ENCODE results near the gene DLG5. TPM values are rescaled to one million over a fixed set of nuclear protein-coding genes. Genes with fewer than 3 reads are reported as not detected.

DLG5 gene
- total and polyA plus RNA-seq, 2 donors (not counting 1 experiment from before 2014, with no cell fraction given): 0.51 to 0.54 TPM

DNA sequence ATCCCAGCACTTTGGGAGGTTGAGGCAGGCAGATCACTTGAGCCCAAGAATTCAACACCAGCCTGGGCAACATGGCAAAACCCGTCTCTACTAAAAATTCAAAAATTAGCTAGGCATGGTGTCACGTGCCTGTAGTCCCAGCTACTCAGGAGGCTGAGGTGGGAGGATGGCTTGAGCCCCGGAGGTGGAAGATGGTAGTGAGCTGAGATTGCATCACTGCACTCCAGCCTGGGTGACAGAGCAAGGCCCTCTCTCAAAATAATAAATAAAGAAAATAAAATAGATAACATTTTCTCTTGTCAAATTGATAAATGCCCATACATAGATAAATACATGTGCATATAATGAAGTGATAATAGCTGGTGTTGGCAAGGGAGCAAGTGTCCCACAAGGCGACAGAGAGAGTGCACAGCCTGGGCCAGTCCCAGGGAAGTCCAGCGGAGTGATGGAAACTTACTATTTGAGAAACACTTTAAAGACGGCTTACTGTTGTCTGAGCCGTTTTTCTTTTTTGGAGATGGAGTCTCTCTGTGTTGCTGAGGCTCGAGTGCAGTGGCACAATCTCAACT is 33.4 kb upstream of the DLG5 start:
- H3K27me3 ChIP-seq (replicated peaks in 1 of 4; ENCODE audit: control extremely low read depth in 1 of 4, control insufficient read depth in 3 of 4, insufficient read depth in 4 of 4, low read length in 3 of 4): no peaks in the 10 kb centered on the region
- no peaks in the 10 kb centered on the region for H3K4me1 Mint-ChIP-seq
- no peak overlapping the region for H2AFZ ChIP-seq (ENCODE audit: insufficient read depth, low read depth, low read length, poor library complexity, severe bottlenecking)
- TF ChIP-seq EZH2 (IDR thresholded peaks at IDR 0.05; ENCODE audit: borderline replicate concordance, insufficient read depth, low read depth, low read length, poor library complexity, severe bottlenecking): no peak
- TF ChIP-seq, protein P1, sequence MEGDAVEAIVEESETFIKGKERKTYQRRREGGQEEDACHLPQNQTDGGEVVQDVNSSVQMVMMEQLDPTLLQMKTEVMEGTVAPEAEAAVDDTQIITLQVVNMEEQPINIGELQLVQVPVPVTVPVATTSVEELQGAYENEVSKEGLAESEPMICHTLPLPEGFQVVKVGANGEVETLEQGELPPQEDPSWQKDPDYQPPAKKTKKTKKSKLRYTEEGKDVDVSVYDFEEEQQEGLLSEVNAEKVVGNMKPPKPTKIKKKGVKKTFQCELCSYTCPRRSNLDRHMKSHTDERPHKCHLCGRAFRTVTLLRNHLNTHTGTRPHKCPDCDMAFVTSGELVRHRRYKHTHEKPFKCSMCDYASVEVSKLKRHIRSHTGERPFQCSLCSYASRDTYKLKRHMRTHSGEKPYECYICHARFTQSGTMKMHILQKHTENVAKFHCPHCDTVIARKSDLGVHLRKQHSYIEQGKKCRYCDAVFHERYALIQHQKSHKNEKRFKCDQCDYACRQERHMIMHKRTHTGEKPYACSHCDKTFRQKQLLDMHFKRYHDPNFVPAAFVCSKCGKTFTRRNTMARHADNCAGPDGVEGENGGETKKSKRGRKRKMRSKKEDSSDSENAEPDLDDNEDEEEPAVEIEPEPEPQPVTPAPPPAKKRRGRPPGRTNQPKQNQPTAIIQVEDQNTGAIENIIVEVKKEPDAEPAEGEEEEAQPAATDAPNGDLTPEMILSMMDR (IDR thresholded peaks at IDR 0.05): no peak
- no peak for DNase-seq
- peaks cover 10% of the 10 kb centered on the region for H3K9me3 Mint-ChIP-seq (ENCODE audit: insufficient read depth)
- no peak overlapping the region for H3K9ac ChIP-seq (ENCODE audit: low read length)
- ChIA-PET CTCF (no interaction called here), POLR2A (no interaction called here)
- no peaks in the 10 kb centered on the region for H3K79me2 ChIP-seq (ENCODE audit: control insufficient read depth, insufficient read depth, low read length)
- H3K4me1 ChIP-seq (ENCODE audit: control insufficient read depth in 2 of 2, insufficient read depth in 2 of 2, low read length in 2 of 2): no peaks in the 10 kb centered on the region
- 100% methylated on average over 3 of the region's 8 CpGs for WGBS (ENCODE audit: insufficient coverage)
- peaks cover 9% of the 10 kb centered on the region for H3K27me3 Mint-ChIP-seq
- no peak overlapping the region for H3K4me2 ChIP-seq (replicated peaks; ENCODE audit: low read depth, low read length, poor library complexity, severe bottlenecking)
- H3K9me3 ChIP-seq (ENCODE audit: control extremely low read depth in 1 of 3, control insufficient read depth in 2 of 3, insufficient read depth in 1 of 3, low read length in 2 of 3): peaks cover 0 to 16% (median 2%) of the 10 kb centered on the region in 3 donors
- H3K4me3 Mint-ChIP-seq: no peak overlapping the region
- intact Hi-C loops (cut with micrococcal nuclease): no loop called here
- ATAC-seq (ENCODE audit: low read depth): no peak
- H3K36me3 ChIP-seq (replicated peaks in 1 of 2; ENCODE audit: control extremely low read depth in 1 of 2, control insufficient read depth in 1 of 2, extremely low read depth in 1 of 2, insufficient read depth in 2 of 2, low read length in 1 of 2): no peaks in the 10 kb centered on the region
- no peak overlapping the region for H3K27ac Mint-ChIP-seq
- H3K27ac ChIP-seq (ENCODE audit: low read length in 2 of 2): no peak overlapping the region
- no peak overlapping the region for H3K4me3 ChIP-seq (ENCODE audit: control extremely low read depth in 1 of 5, extremely low read depth in 1 of 5, insufficient read depth in 1 of 5, low read depth in 2 of 5, low read length in 4 of 5)
- H4K20me1 ChIP-seq (ENCODE audit: control insufficient read depth, insufficient read depth, low read length, poor library complexity, severe bottlenecking): no peaks in the 10 kb centered on the region

- no peaks in the 10 kb centered on the region for H4K20me1 ChIP-seq (ENCODE audit: control insufficient read depth, insufficient read depth, low read length, poor library complexity, severe bottlenecking)
- POLR2A ChIA-PET: no interaction called here
- DNase-seq (no peak), ATAC-seq (ENCODE audit: low read depth) (no peak)
- no peak overlapping the region for H3K27ac ChIP-seq (ENCODE audit: low read length in 2 of 2)
- H3K4me2 ChIP-seq (replicated peaks; ENCODE audit: low read depth, low read length, poor library complexity, severe bottlenecking): no peak overlapping the region
- H3K9ac ChIP-seq (ENCODE audit: low read length): no peak overlapping the region
- H3K79me2 ChIP-seq (ENCODE audit: control insufficient read depth, insufficient read depth, low read length): no peaks in the 10 kb centered on the region
- no peaks in the 10 kb centered on the region for H3K27me3 ChIP-seq (replicated peaks in 1 of 4; ENCODE audit: control extremely low read depth in 1 of 4, control insufficient read depth in 3 of 4, insufficient read depth in 4 of 4, low read length in 3 of 4)
- no peak overlapping the region for H3K27ac Mint-ChIP-seq
- H3K4me3 Mint-ChIP-seq: no peak overlapping the region
- CTCF ChIA-PET: no interaction called here
- H3K9me3 ChIP-seq (ENCODE audit: control extremely low read depth in 1 of 3, control insufficient read depth in 2 of 3, insufficient read depth in 1 of 3, low read length in 2 of 3): peaks cover 0 to 16% (median 2%) of the 10 kb centered on the region in 3 donors
- peaks cover 6% of the 10 kb centered on the region for H3K27me3 Mint-ChIP-seq
- intact Hi-C loops (cut with micrococcal nuclease): no loop called here
- no peak overlapping the region for H2AFZ ChIP-seq (ENCODE audit: insufficient read depth, low read depth, low read length, poor library complexity, severe bottlenecking)
- H3K4me3 ChIP-seq (ENCODE audit: control extremely low read depth in 1 of 5, extremely low read depth in 1 of 5, insufficient read depth in 1 of 5, low read depth in 2 of 5, low read length in 4 of 5): no peak overlapping the region
- 87% methylated on average over 3 of the region's 4 CpGs for WGBS (ENCODE audit: insufficient coverage)
- TF ChIP-seq, protein P1 (IDR thresholded peaks at IDR 0.05): no peak
- no peak for TF ChIP-seq EZH2 (IDR thresholded peaks at IDR 0.05; ENCODE audit: borderline replicate concordance, insufficient read depth, low read depth, low read length, poor library complexity, severe bottlenecking)
- H3K9me3 Mint-ChIP-seq (ENCODE audit: insufficient read depth): peaks cover 7% of the 10 kb centered on the region
- H3K36me3 ChIP-seq (replicated peaks in 1 of 2; ENCODE audit: control extremely low read depth in 1 of 2, control insufficient read depth in 1 of 2, extremely low read depth in 1 of 2, insufficient read depth in 2 of 2, low read length in 1 of 2): no peaks in the 10 kb centered on the region
- H3K4me1 Mint-ChIP-seq: no peaks in the 10 kb centered on the region
- no peaks in the 10 kb centered on the region for H3K4me1 ChIP-seq (ENCODE audit: control insufficient read depth in 2 of 2, insufficient read depth in 2 of 2, low read length in 2 of 2)
These were observed 32.8 kb upstream of the DLG5 start for GRCh38 chr10:77959384-77959783.
